NCI-H2227 (cell line): ENCODE data around the gene SWT1.
A peak's percentile ranks its signal among the peaks of the same experiment; 100 is the strongest.
"Not testable (repeated sequence)": the region's sequence is repeated elsewhere in the genome, so short reads cannot be mapped to it uniquely, and the experiment has no call there.

Source experiments
- DNase-seq: peaks from one replicate; lab custom pipeline; 2025; ENCODE audit not compliant: unreplicated experiment; lab: John Stamatoyannopoulos, UW

Gene SWT1

GRCh38 chr1:185162491-185162890 lies 5.5 kb downstream of the SWT1 start:
- no peak for DNase-seq

- DNase-seq, result no peak
Observed at GRCh38 chr1:185166106-185166505, 9.1 kb downstream of the SWT1 start.

- peak; percentile 73 for DNase-seq
Observed at GRCh38 chr1:185170291-185170848, 13.4 kb downstream of the SWT1 start.

DNA sequence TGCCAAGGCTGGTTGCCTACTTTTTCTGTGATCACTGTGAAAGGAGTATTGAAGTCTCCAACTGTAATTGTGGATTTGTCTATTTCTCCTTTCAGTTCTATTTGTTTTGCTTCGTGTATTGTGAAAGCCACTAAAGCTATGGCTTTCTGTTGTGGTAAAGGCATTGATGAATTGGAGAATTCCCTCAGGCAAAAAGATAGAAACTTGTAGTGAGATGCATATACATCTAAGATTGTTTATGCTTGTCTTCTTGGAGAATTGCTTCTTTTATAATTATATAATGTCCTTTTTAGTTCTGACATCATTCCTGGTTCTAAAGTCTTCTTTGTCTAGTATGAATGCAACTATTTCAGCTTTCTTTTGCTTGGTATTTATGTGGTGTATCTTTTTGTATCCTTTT lies 36.8 kb downstream of the SWT1 start:
- DNase-seq, result no peak

- not testable (repeated sequence) for DNase-seq
Observed at GRCh38 chr1:185198712-185199111, 41.7 kb downstream of the SWT1 start.

- DNase-seq, result no peak
Observed at GRCh38 chr1:185200889-185201288, 43.9 kb downstream of the SWT1 start.

GRCh38 chr1:185207170-185207569 lies 50.2 kb downstream of the SWT1 start:
- no peak for DNase-seq

DNA sequence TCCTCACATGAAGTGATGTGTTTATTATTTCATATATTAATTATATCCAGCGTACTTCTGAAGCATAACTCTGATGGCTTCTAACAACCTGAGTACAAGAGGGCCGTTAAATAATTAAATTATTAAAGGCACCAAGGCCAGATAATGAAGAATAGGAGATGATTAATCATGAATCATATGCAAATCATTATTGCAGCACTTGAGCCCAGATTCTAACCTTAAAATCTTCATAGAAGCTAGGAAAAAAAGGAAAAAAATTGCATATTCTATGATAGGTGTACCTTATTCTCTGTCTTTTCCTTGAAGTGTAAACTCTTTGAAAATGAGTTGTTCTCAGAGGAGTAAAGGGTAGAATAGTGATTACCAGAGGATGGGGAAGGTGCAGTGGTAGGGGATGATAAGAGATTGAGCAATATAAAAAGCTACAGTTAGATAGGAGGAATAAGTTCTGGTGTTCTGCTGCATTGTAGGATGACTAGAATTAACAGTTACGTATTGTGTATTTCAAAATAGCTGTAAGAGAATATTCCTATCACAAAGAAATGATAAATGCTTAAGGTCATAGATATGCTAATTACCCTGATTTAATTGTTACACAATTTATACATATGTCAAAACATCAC lies 51.1 kb downstream of the SWT1 start:
- no peak for DNase-seq

DNA sequence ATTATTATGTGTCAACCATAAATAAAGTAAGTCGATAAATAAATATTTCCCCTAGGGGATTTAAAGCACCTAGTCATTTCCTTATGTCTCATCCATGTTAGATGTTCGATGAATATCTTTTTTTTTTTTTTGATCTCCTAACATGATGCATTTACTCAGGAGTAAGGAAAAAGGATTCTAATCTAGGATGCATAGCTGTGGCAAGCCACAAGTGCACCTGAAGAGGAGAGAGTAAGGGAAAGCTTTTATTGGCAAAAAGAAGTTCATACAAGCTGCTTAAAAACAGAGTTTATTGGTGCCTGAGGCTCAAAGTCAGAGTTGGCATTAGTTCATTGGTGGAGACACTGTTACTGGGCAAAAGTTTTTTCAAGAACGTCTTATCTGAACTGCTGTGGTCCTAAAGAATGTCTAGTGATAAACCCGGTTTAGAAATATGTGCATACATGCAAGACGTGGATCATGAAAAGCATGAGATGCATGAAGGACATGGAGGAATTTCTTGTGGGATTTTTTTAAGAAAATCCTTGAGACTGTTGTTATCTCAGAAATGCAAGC lies 51.7 kb downstream of the SWT1 start:
- DNase-seq, result no peak

- DNase-seq, result not testable (repeated sequence)
Observed at GRCh38 chr1:185209357-185209756, 52.4 kb downstream of the SWT1 start.

- DNase-seq, result no peak
Observed at GRCh38 chr1:185213091-185213490, 56.1 kb downstream of the SWT1 start.

DNA sequence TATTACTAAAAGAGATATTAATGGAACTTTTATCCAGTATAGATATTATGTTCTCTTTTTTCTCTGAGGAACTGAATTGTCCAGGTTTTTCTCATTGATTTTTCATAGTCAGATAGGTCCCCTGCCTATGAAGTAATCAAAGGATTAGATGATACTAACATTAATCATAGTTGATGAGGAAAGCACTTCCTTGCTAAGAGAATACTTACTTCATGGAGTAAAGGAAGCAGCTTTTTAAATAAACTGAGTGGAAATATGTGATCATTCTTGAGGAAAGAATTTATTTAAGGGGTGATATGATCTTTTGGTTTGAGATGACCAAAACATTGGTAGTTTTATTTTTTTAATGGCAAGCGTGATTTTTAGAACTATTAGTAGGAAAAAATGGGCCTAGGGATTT lies 58.9 kb downstream of the SWT1 start:
- DNase-seq, result no peak

GRCh38 chr1:185224132-185224531 lies 67.2 kb downstream of the SWT1 start:
- no peak for DNase-seq

DNA sequence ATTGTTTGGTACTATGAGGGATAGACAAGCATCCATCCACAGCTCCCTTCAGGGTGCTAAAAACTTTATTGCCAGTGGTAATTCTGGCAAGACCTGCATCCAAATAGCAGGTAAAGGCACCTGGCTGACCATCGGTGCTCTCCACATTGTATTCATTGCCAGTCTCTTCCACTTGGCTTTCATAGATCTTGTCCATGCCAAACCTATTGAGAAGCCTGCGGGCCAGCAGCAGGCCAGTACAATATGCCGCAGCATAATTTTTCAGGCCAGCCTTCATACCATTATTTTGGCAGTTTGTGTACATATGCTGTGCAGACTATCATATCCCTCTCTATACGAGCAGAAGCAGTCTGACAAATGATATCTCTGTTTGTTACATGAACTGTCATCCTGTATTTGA lies 70.2 kb downstream of the SWT1 start:
- DNase-seq, result no peak

DNA sequence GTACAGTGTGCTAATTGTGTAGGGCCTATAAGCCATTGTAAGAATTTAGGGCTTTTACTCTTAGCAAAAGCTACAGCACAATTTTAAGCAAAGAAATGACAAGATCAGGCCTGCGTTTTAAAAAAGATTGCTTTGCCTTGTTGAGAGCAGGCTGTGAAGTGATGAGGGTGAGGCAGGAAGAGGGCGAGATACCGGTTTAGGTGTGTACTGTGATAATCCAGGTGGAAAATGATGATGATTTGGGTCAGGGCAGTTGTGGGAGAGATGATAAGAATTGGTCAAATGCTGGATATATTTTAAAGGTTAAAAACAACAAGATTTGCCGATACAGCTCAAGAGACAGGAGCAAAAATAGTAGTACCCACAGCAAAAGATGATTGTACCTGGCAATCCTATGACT lies 72.0 kb downstream of the SWT1 start:
- no peak for DNase-seq

DNA sequence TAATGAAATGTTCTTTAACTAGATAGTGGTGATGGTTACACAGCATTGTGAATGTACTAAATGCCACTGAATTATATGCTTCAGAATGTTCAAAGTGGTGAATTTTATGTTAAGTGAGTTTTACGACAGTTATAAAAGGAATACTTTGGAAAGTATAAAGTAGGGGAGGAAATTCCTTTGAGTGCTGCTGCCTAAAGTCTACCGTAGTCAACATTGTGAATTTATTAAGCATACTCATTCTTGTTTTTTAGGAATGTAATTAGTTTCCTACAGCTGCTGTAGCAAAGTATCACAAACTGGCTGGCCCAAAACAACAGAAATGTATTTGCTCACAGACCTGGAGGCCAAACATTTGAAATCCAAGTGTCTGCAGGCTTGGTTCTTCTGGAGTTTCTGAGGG lies 73.0 kb downstream of the SWT1 start:
- DNase-seq, result no peak

DNA sequence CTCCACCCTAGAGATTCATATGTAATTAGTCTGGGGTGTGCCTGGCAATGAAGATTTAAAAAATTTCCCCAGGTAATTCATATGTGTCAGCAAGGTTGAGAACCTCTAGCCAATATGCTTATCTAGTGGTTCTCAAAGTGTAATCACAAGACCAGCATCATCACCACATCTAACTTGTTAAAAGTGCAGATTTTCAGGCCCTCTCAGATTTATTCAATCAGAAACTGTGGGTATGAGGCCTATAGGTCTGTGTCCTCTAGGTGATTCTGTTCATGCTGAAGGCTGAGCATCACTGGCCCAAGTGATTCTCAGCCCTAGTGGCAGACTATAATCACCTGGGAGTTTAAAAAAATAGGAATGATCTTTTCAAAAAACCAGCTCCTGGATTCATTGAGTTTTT lies 75.9 kb downstream of the SWT1 start:
- no peak for DNase-seq

DNA sequence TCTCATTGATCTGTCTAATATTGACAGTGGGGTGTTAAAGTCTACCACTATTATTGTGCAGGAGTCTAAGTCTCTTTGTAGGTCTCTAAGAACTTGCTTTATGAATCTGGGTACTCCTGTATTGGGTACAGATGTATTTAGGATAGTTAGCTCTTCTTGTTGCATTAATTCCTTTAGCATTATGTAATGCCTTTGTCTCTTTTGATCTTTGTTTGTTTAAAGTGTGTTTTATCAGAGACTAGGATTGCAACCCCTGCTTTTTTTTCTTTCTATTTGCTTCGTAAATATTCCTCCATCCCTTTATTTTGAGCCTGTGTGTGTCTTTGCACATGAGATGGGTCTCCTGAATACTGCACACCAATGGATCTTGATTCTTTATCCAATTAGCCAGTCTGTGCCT lies 77.2 kb downstream of the SWT1 start:
- not testable (repeated sequence) for DNase-seq

GRCh38 chr1:185237176-185237575 lies 80.2 kb downstream of the SWT1 start:
- not testable (repeated sequence) for DNase-seq

- DNase-seq, result no peak
Observed at GRCh38 chr1:185237661-185238060, 80.7 kb downstream of the SWT1 start.

- no peak for DNase-seq
Observed at GRCh38 chr1:185238447-185238846, 81.5 kb downstream of the SWT1 start.

DNA sequence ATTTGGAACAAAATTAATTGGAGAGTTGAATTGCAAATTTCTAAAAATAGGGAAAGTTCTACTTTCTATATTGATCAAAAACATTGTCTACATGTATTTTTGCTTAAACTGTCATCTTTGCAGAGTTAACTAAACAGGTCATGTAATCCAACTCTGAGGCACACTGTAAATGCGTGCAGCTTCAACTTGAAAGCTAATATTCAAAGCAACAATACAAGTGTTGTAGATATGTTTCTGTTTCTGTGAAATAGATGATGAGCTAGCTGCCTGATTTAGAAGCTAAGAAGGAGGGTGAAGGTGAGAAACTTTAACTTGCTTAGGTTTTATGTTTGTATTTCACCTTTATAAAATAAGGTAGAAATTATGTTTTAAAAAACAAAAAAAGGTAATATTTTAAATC lies 82.9 kb downstream of the SWT1 start:
- no peak for DNase-seq

DNA sequence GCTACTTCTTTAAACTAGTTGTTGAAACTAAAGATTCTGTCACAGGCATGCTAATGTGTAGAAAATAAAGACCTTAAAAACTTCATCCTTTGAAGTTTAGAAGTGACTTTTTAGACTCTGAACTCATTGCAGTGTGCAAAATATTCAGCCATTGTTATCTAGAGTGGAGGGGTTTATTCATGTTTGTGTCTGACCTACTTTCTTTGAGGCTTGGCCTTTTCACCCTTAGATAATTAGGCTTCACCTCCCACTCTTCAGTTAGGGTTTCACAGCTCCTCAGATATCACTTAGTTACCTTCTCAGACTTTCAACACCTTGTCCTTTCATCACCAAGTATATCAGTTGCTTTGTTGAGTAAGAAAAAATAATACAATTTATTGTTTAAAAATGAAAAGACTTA lies 84.2 kb downstream of the SWT1 start:
- DNase-seq, result no peak
